Neuronal stem cell (in vitro differentiated cells): ENCODE measurements around the gene FRMPD4.

Experiments used
- DNase-seq: peaks from one replicate; pipeline ENCODE4 v3.0.0-alpha.2; 2013; ENCODE audit warnings: low spot score
- H2AFZ ChIP-seq: one replicate; pipeline ENCODE4 v1.6.1; 2013; ENCODE audit warnings: mild to moderate bottlenecking, low read length, inconsistent platforms
- H2AK5ac ChIP-seq: 2 replicates; pipeline ENCODE4 v1.6.1; 2013; ENCODE audit warnings: low read depth, mild to moderate bottlenecking, inconsistent platforms, low read length, moderate library complexity, mixed read lengths
- H2BK120ac ChIP-seq: 2 replicates; pipeline ENCODE4 v1.6.1; 2013; ENCODE audit warnings: low read depth, mild to moderate bottlenecking, inconsistent platforms, low read length, moderate library complexity, mixed read lengths
- H2BK12ac ChIP-seq: one replicate; pipeline ENCODE4 v1.6.1; 2013; ENCODE audit warnings: low read length, inconsistent platforms
- H2BK15ac ChIP-seq: 2 replicates; pipeline ENCODE4 v1.6.1; 2013; ENCODE audit warnings: mild to moderate bottlenecking, low read length, inconsistent platforms, mixed read lengths
- H2BK5ac ChIP-seq: one replicate; pipeline ENCODE4 v1.6.1; 2013; ENCODE audit warnings: inconsistent platforms, mild to moderate bottlenecking, low read length, moderate library complexity
- H3K14ac ChIP-seq: one replicate; pipeline ENCODE4 v1.6.1; 2013; ENCODE audit warnings: low read length, inconsistent platforms
- H3K18ac ChIP-seq: 2 replicates; pipeline ENCODE4 v1.6.1; 2013; ENCODE audit warnings: low read length, inconsistent platforms
- H3K23ac ChIP-seq: 2 replicates; pipeline ENCODE4 v1.6.1; 2013; ENCODE audit warnings: low read depth, mild to moderate bottlenecking, mixed read lengths, low read length, inconsistent platforms; ENCODE audit not compliant: poor library complexity
- H3K27ac ChIP-seq: replicated peaks from 3 replicates; pipeline ENCODE4 v1.5.1; 2013; ENCODE audit warnings: low read length, inconsistent platforms
- H3K27me3 ChIP-seq, 3 experiments: 2 replicates each; pipeline ENCODE4 v1.6.1; 2013; ENCODE audit warnings: low read length in 3 of 3, mild to moderate bottlenecking in 2 of 3, inconsistent platforms in 1 of 3, low read depth in 1 of 3, mixed read lengths in 1 of 3, moderate library complexity in 1 of 3; ENCODE audit not compliant: control insufficient read depth in 3 of 3, insufficient read depth in 3 of 3
- H3K36me3 ChIP-seq, 2 donors: replicated peaks in 1 of 2; 2 replicates each; pipeline ENCODE4 v1.6.1; 2013; ENCODE audit warnings: low read length in 2 of 2; ENCODE audit not compliant: control insufficient read depth in 2 of 2, insufficient read depth in 2 of 2
- H3K4ac ChIP-seq: 2 replicates; pipeline ENCODE4 v1.6.1; 2013; ENCODE audit warnings: inconsistent platforms, mild to moderate bottlenecking, low read length, moderate library complexity
- H3K4me1 ChIP-seq, 2 donors: 1 replicate in 1 of 2; 2 replicates in 1 of 2; pipeline ENCODE4 v1.6.1; 2013; ENCODE audit warnings: low read length in 2 of 2, low read depth in 1 of 2; ENCODE audit not compliant: control insufficient read depth in 2 of 2, insufficient read depth in 1 of 2
- H3K4me2 ChIP-seq: one replicate; pipeline ENCODE4 v1.6.1; 2013; ENCODE audit warnings: mild to moderate bottlenecking, low read length, inconsistent platforms; ENCODE audit not compliant: insufficient read depth, poor library complexity, severe bottlenecking
- H3K4me3 ChIP-seq, 2 donors: 2 replicates each; pipeline ENCODE4 v1.5.1; 2013; ENCODE audit warnings: low read length in 2 of 2, mild to moderate bottlenecking in 2 of 2, inconsistent platforms in 1 of 2, moderate library complexity in 1 of 2
- H3K79me1 ChIP-seq: one replicate; pipeline ENCODE4 v1.6.1; 2013; ENCODE audit warnings: low read depth, mild to moderate bottlenecking, inconsistent platforms, low read length, moderate library complexity
- H3K9ac ChIP-seq: one replicate; pipeline ENCODE4 v1.6.1; 2013; ENCODE audit warnings: mild to moderate bottlenecking, low read depth, low read length, inconsistent platforms; ENCODE audit not compliant: poor library complexity
- H3K9me3 ChIP-seq, 2 donors: replicated peaks in 1 of 2; 2 replicates each; pipeline versions ENCODE3 to v1.6.1; 2013; ENCODE audit warnings: low read length in 2 of 2, mild to moderate bottlenecking in 2 of 2, inconsistent platforms in 1 of 2, low read depth in 1 of 2, mixed read lengths in 1 of 2, moderate library complexity in 1 of 2; ENCODE audit not compliant: control insufficient read depth in 2 of 2, insufficient read depth in 1 of 2
- H4K8ac ChIP-seq: one replicate; pipeline ENCODE4 v1.6.1; 2013; ENCODE audit warnings: low read depth, mild to moderate bottlenecking, inconsistent platforms, low read length, moderate library complexity
- H4K91ac ChIP-seq: one replicate; pipeline ENCODE4 v1.6.1; 2013; ENCODE audit warnings: low read length, low read depth, mild to moderate bottlenecking, inconsistent platforms; ENCODE audit not compliant: poor library complexity
- WGBS, 2 donors: extraction: QIAGEN DNeasy Blood & Tissue Kit; methylation state at CpG; one replicate each; pipeline ENCODE4 v1.1.7; 2013; ENCODE audit warnings: missing lambda C conversion rate in 2 of 2, mixed read lengths in 1 of 2; ENCODE audit not compliant: insufficient read length in 2 of 2, insufficient replicate concordance in 1 of 2; ENCODE audit errors: extremely low coverage in 2 of 2; 5-methylcytosine and 5-hydroxymethylcytosine counted together

Gene FRMPD4

DNA sequence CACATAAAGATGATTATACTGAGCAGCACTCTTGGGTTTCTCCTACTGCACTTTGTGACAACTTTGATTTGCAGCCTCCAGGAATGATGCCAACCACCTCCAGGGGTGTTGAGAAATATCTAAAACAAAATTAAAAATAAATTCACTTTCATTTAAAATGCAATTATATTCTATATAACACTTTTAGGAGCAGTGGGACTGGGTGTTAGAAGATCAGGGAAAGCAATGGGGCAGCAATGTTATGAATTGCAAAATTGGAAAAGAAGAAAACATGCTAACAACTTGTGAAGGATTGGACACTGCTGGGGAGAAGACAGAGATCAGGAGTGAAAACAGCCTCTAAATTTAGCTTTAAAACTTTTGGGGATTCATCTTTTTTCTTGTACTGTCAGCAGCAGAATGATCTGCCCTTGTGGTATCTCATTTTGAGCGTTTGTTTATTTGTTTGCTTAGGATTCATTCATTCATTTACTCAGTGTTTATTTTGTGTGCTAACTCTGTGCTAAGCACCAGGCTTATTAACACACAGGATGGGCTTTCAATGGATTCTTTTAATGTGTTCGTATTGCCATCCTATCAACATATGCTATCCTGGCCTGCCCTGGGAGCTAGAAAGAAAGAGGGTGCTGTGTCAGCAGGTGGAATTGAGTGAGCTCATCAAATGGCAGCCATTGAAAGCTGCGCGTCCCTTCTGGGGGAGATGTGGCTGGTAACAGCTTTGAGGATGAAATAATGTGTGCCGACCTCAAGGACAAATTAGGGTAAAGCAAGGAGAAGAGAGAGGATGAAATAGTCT is 96.5 kb downstream of the FRMPD4 start:
- H3K9me3 ChIP-seq: no peaks in the 10 kb centered on the region
- H2BK120ac ChIP-seq: no peak overlapping the region
- H3K36me3 ChIP-seq: no peaks in the 10 kb centered on the region
- H2BK5ac ChIP-seq: no peak overlapping the region
- H3K79me1 ChIP-seq: no peaks in the 10 kb centered on the region
- H2AFZ ChIP-seq: no peak overlapping the region
- no peak overlapping the region for H3K18ac ChIP-seq
- no peak overlapping the region for H4K8ac ChIP-seq
- no peak overlapping the region for H2AK5ac ChIP-seq
- no peak overlapping the region for H3K9ac ChIP-seq
- no peak overlapping the region for H3K27ac ChIP-seq
- H4K91ac ChIP-seq: no peak overlapping the region
- H3K14ac ChIP-seq: no peak overlapping the region
- no peak for DNase-seq
- H3K27me3 ChIP-seq: no peaks in the 10 kb centered on the region
- H3K4me1 ChIP-seq: no peaks in the 10 kb centered on the region
- no peak overlapping the region for H3K23ac ChIP-seq
- WGBS, 2 donors: no CpG with 5 or more reads among the region's 5 CpGs
- no peak overlapping the region for H3K4me2 ChIP-seq
- H3K4me3 ChIP-seq: no peak overlapping the region
- no peak overlapping the region for H3K4ac ChIP-seq
- no peak overlapping the region for H2BK15ac ChIP-seq
- no peak overlapping the region for H2BK12ac ChIP-seq

DNA sequence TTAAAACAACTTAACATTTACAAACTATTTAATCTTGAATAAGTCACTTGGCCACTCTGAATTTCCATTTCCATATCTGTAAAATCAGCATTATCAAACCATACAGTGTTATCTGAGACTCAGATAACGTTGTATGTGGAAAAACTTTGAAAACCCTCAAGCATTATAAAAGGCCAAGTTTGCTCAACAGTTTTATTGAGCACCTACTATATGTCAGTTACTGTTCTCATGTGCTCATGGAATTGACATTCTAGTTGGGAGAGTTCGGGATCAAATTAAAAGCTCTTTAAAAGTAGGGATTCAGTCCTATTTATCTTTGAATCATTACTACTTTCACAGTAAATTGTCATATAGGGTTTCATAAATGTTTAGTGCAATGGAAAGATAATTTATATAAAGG is 97.9 kb downstream of the FRMPD4 start:
- Histone ChIP-seq H3K4ac (no peak overlapping the region), H2BK120ac (no peak overlapping the region), H2AK5ac (no peak overlapping the region), H3K23ac (no peak overlapping the region), H3K14ac (no peak overlapping the region), H3K27ac (no peak overlapping the region), H3K4me1 (no peaks in the 10 kb centered on the region), H3K79me1 (no peaks in the 10 kb centered on the region), H3K36me3 (no peaks in the 10 kb centered on the region), H3K4me2 (no peak overlapping the region), H2BK12ac (no peak overlapping the region), H3K4me3 (no peak overlapping the region), H3K27me3 (no peaks in the 10 kb centered on the region), H4K91ac (no peak overlapping the region), H3K9ac (no peak overlapping the region), H3K9me3 (no peaks in the 10 kb centered on the region), H3K18ac (no peak overlapping the region), H2BK5ac (no peak overlapping the region), H4K8ac (no peak overlapping the region), H2AFZ (no peak overlapping the region), H2BK15ac (no peak overlapping the region)
- WGBS, 2 donors: no CpG with 5 or more reads among the region's 2 CpGs
- DNase-seq: no peak

DNA sequence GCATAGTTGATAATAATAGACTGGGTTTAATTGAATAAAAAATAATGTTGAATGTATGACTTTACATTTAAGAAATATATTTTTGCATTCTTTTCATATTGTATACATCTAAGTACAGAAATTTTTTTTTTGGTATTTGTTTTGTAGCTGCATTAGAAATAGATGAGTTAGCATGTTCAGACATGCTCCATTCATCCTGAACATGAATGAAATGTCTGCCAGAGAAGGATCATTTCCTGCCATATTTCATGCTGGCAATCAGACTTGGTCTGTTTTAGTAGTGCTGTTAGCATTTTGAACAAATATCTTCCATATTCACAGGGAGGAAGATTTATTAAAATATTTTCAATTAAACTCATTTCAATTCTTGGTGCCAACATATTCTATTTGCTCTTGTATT is 98.9 kb downstream of the FRMPD4 start:
- Histone ChIP-seq H2BK15ac (no peak overlapping the region), H3K27me3 (no peaks in the 10 kb centered on the region), H2BK120ac (no peak overlapping the region), H3K36me3 (no peaks in the 10 kb centered on the region), H3K18ac (no peak overlapping the region), H3K4me2 (no peak overlapping the region), H2AFZ (no peak overlapping the region), H3K4me3 (no peak overlapping the region), H3K79me1 (no peaks in the 10 kb centered on the region), H3K9me3 (no peaks in the 10 kb centered on the region), H3K14ac (no peak overlapping the region), H2BK12ac (no peak overlapping the region), H4K91ac (no peak overlapping the region), H3K27ac (no peak overlapping the region), H3K4me1 (no peaks in the 10 kb centered on the region), H3K9ac (no peak overlapping the region), H4K8ac (no peak overlapping the region), H3K4ac (no peak overlapping the region), H2AK5ac (no peak overlapping the region), H2BK5ac (no peak overlapping the region), H3K23ac (no peak overlapping the region)
- DNase-seq: no peak

DNA sequence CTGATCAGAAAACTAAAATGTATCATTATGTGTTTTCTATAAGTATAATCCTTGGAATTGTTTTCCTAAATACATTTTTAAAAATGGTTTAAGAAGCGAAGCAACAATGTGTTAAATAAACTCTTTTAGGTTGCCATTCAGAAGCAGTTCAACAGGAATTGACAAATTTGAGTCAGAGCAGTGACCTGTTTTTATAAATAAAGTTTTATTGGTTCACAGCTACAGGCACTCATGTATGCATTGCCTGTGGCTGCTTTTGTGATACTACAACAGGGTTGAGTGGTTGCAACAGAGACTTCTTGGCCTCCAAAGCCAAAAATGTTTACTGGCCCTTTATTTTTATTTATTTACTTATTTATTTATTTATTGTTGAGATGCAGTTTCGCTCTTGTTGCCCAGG is 99.5 kb downstream of the FRMPD4 start:
- Histone ChIP-seq H3K79me1 (no peaks in the 10 kb centered on the region), H3K9ac (no peak overlapping the region)
- WGBS, 2 donors: no CpG with 5 or more reads among the region's 2 CpGs

More for the DNA sequence above, 99.5 kb downstream of the FRMPD4 start:
- Histone ChIP-seq H2BK120ac (no peak overlapping the region), H2BK15ac (no peak overlapping the region), H4K91ac (no peak overlapping the region), H3K4me2 (no peak overlapping the region), H3K9me3 (no peaks in the 10 kb centered on the region), H3K14ac (no peak overlapping the region), H2BK12ac (no peak overlapping the region), H3K27me3 (no peaks in the 10 kb centered on the region), H3K23ac (no peak overlapping the region), H2AK5ac (no peak overlapping the region), H3K4ac (no peak overlapping the region), H4K8ac (no peak overlapping the region), H3K4me1 (no peaks in the 10 kb centered on the region), H2AFZ (no peak overlapping the region), H3K36me3 (no peaks in the 10 kb centered on the region), H3K18ac (no peak overlapping the region), H3K4me3 (no peak overlapping the region), H2BK5ac (no peak overlapping the region), H3K27ac (no peak overlapping the region)
- no peak for DNase-seq
